GM23338 (cell line): ENCODE measurements around the gene NUBPL. TPM values are rescaled to one million over a fixed set of nuclear protein-coding genes. Genes with fewer than 3 reads are reported as not detected.

Experiments
- ATAC-seq: fragments of 200-7000 bp; cut with Tn5 transposase; 3 replicates; pipeline ENCODE4 v1.9.1; 2020
- DNase-seq: peaks from one replicate; pipeline ENCODE4 v3.0.0-alpha.2; 2015; ENCODE audit warnings: low spot score
- H2AFZ ChIP-seq: fragments of 200-600 bp; sonication (generic); 2 replicates; pipeline ENCODE4 v1.8.0; 2016; ENCODE audit warnings: antibody characterized with exemption, mild to moderate bottlenecking, moderate library complexity
- H3F3A ChIP-seq: fragments of 200-600 bp; sonication (generic); replicated peaks from 2 replicates; pipeline ENCODE4 v1.8.0; 2017; ENCODE audit warnings: antibody characterized with exemption, mixed run types, low read depth
- H3K27ac ChIP-seq: fragments of 200-600 bp; sonication (generic); 2 replicates; pipeline ENCODE4 v1.6.1; 2016; ENCODE audit warnings: low read depth
- H3K27me3 ChIP-seq: fragments of 200-600 bp; sonication (generic); 2 replicates; pipeline ENCODE4 v1.8.0; 2016; ENCODE audit warnings: mild to moderate bottlenecking, mixed run types, moderate library complexity; ENCODE audit not compliant: insufficient read depth
- H3K36me3 ChIP-seq: fragments of 200-600 bp; sonication (generic); 2 replicates; pipeline ENCODE4 v1.8.0; 2016; ENCODE audit warnings: mild to moderate bottlenecking; ENCODE audit not compliant: insufficient read depth
- H3K4me1 ChIP-seq: fragments of 200-600 bp; sonication (generic); 2 replicates; pipeline ENCODE4 v1.8.0; 2016; ENCODE audit warnings: mild to moderate bottlenecking, moderate library complexity; ENCODE audit not compliant: insufficient read depth
- H3K4me2 ChIP-seq: fragments of 200-600 bp; sonication (generic); 2 replicates; pipeline ENCODE4 v1.7.1; 2017; ENCODE audit warnings: mixed run types
- H3K4me3 ChIP-seq: fragments of 200-600 bp; sonication (generic); 2 replicates; pipeline ENCODE4 v1.6.1; 2016; ENCODE audit warnings: mixed run types
- H3K79me2 ChIP-seq: fragments of 200-600 bp; sonication (generic); replicated peaks from 2 replicates; pipeline ENCODE4 v1.8.0; 2017; ENCODE audit warnings: mild to moderate bottlenecking; ENCODE audit not compliant: insufficient read depth
- H3K9me2 ChIP-seq: fragments of 200-600 bp; sonication (generic); 2 replicates; pipeline ENCODE4 v1.8.0; 2017; ENCODE audit not compliant: insufficient read depth
- H4K20me1 ChIP-seq: fragments of 200-600 bp; sonication (generic); replicated peaks from 2 replicates; pipeline ENCODE4 v1.8.0; 2017; ENCODE audit warnings: mild to moderate bottlenecking; ENCODE audit not compliant: insufficient read depth
- H3K27ac Mint-ChIP-seq: 2 replicates; pipeline ENCODE4 v1.8.0; 2020; ENCODE audit warnings: inconsistent platforms, mild to moderate bottlenecking, moderate library complexity, mixed read lengths
- H3K27me3 Mint-ChIP-seq: 3 replicates; pipeline ENCODE4 v1.8.0; 2022; ENCODE audit warnings: low read depth, mild to moderate bottlenecking, moderate library complexity, mixed read lengths, inconsistent platforms; ENCODE audit not compliant: insufficient read depth, poor library complexity
- H3K36me3 Mint-ChIP-seq: 3 replicates; pipeline ENCODE4 v1.8.0; 2021; ENCODE audit warnings: low read depth, mild to moderate bottlenecking, inconsistent platforms, moderate library complexity, mixed read lengths
- H3K4me1 Mint-ChIP-seq: 3 replicates; pipeline ENCODE4 v1.8.0; 2020; ENCODE audit warnings: mild to moderate bottlenecking, inconsistent platforms, mixed read lengths
- H3K4me3 Mint-ChIP-seq: 3 replicates; pipeline ENCODE4 v1.8.0; 2021; ENCODE audit warnings: moderate library complexity, mild to moderate bottlenecking, inconsistent platforms, mixed read lengths
- H3K9me3 Mint-ChIP-seq: 3 replicates; pipeline ENCODE4 v1.8.0; 2020; ENCODE audit warnings: moderate library complexity, mild to moderate bottlenecking, inconsistent platforms, mixed read lengths
- CREB1 ChIP-seq: fragments of 250-450 bp; sonication (Bioruptor Pico); IDR thresholded peaks from 2 replicates; pipeline ENCODE4 v1.5.0; 2020; ENCODE audit warnings: low read depth, mild to moderate bottlenecking, moderate library complexity
- EZH2 ChIP-seq: fragments of 200-600 bp; sonication (generic); IDR thresholded peaks from one replicate; pipeline ENCODE4 v1.8.0; 2017; ENCODE audit warnings: antibody characterized with exemption, mild to moderate bottlenecking, low read depth; ENCODE audit not compliant: unreplicated experiment
- JUNB ChIP-seq: IDR thresholded peaks from one replicate; pipeline ENCODE4 v1.6.1; 2016; ENCODE audit warnings: antibody characterized with exemption; ENCODE audit not compliant: unreplicated experiment
- NANOG ChIP-seq: IDR thresholded peaks from 2 replicates; pipeline ENCODE4 v1.6.1; 2016; ENCODE audit warnings: antibody characterized with exemption, borderline replicate concordance
- STAT1 ChIP-seq: IDR thresholded peaks from one replicate; pipeline ENCODE4 v1.6.1; 2016; ENCODE audit warnings: antibody characterized with exemption; ENCODE audit not compliant: unreplicated experiment
- ZNF114 ChIP-seq: fragments of 250-450 bp; sonication (Bioruptor Pico); IDR thresholded peaks from 2 replicates; pipeline ENCODE4 v1.5.0; 2020; ENCODE audit warnings: mild to moderate bottlenecking, moderate library complexity
- polyA plus RNA-seq: library from polyadenylated mRNA; unstranded; fragments of >200 nt; fragmentation: Nextera tagmentation; extraction: Ambion mirVana; gene quantifications from 2 replicates; pipeline ENCODE4 v1.2.1, GENCODE V29; 2016
- total RNA-seq: library from RNA; depleted of rRNA; stranded (reverse); fragments of >200 nt; shearing (Covaris generic); gene quantifications from 2 replicates; pipeline ENCODE4 v1.2.3, GENCODE V29; 2014
- TF ChIP-seq, protein P1 (sequence below), 2 experiments: fragments of 200-600 bp in 1 of 2; sonication (generic) in 1 of 2; conservative IDR thresholded peaks; 2 replicates each; pipeline versions ENCODE4 v1.5.1 to v1.6.1; 2016 to 2017; ENCODE audit warnings: antibody characterized with exemption in 2 of 2, low read depth in 2 of 2, mild to moderate bottlenecking in 2 of 2, moderate library complexity in 1 of 2
- TF ChIP-seq, protein P2 (sequence below): IDR thresholded peaks from 2 replicates; pipeline ENCODE4 v1.6.1; 2016; ENCODE audit warnings: antibody characterized with exemption
- TF ChIP-seq, protein P3 (sequence below): IDR thresholded peaks from one replicate; pipeline ENCODE4 v1.6.1; 2018; ENCODE audit warnings: antibody characterized with exemption; ENCODE audit not compliant: unreplicated experiment
- TF ChIP-seq, protein P4 (sequence below): fragments of 250-450 bp; sonication (Bioruptor Pico); IDR thresholded peaks from 2 replicates; pipeline ENCODE4 v1.5.0; 2020; ENCODE audit warnings: mild to moderate bottlenecking, moderate library complexity

Gene NUBPL
- total and polyA plus RNA-seq, 2 experiments from 2014 or later = 6.1 to 20.7 TPM

DNA sequence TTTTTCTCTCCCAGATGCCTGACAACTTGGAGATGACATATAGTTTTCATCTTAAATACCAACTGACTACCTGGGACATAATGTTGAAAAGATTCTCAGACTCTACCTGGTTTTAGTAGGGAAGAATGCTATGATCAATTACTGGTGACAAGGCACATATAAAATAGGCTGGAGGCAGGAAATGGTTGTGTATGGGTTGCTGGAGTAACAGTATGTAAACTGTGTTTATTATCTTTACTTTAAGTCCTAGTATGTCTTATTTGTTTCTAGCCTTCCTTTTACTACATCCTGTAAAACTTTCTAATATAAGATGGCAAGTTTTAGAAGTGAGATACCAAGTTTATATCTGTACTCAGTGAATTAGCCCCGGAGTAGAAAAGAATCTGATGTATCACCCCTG, 98.1 kb downstream of the NUBPL start (continued):
- TF ChIP-seq, protein P1, sequence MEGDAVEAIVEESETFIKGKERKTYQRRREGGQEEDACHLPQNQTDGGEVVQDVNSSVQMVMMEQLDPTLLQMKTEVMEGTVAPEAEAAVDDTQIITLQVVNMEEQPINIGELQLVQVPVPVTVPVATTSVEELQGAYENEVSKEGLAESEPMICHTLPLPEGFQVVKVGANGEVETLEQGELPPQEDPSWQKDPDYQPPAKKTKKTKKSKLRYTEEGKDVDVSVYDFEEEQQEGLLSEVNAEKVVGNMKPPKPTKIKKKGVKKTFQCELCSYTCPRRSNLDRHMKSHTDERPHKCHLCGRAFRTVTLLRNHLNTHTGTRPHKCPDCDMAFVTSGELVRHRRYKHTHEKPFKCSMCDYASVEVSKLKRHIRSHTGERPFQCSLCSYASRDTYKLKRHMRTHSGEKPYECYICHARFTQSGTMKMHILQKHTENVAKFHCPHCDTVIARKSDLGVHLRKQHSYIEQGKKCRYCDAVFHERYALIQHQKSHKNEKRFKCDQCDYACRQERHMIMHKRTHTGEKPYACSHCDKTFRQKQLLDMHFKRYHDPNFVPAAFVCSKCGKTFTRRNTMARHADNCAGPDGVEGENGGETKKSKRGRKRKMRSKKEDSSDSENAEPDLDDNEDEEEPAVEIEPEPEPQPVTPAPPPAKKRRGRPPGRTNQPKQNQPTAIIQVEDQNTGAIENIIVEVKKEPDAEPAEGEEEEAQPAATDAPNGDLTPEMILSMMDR (conservative IDR thresholded peaks at IDR 0.05; ENCODE audit: low read depth in 2 of 2) = no peak

DNA sequence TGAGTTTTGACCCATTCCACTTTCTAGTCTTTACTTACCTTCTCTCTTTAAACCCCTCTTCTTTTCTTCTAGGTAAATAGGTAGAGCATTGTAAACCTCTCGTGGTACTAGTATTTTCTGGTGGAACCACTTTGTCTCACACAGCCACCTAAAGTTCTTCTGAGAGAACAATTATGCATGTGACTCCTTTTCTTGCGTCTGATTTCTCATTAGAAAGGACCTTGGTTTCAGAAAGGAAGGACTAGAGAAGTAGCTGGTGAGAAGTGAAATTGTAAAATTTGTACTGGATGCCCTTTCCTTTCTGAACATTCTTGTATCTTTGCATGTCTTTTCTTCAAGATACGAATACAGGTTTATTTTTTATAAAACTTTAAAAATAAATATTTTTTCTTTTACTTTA, 99.0 kb downstream of the NUBPL start:
- Histone ChIP-seq H3K36me3 (0 out of 2 replicates have a peak, but pooled peaks cover 4% of the 10 kb centered on the region), H3F3A (no peaks in the 10 kb centered on the region), H3K27ac (no peak overlapping the region), H3K4me1 (no peaks in the 10 kb centered on the region), H4K20me1 (no peaks in the 10 kb centered on the region), H3K4me2 (no peak overlapping the region), H3K27me3 (no peaks in the 10 kb centered on the region), H2AFZ (no peak overlapping the region), H3K4me3 (no peak overlapping the region), H3K79me2 (no peaks in the 10 kb centered on the region), H3K9me2 (no peaks in the 10 kb centered on the region; the same call in 1 of the 2 replicates)
- Mint-ChIP-seq H3K36me3 (no peaks in the 10 kb centered on the region), H3K4me3 (no peak overlapping the region), H3K27me3 (peaks cover 2% of the 10 kb centered on the region), H3K9me3 (peaks cover 13% of the 10 kb centered on the region), H3K4me1 (no peaks in the 10 kb centered on the region), H3K27ac (no peak overlapping the region)
- DNase-seq (no peak), ATAC-seq (no peak)
- TF ChIP-seq, protein P2, sequence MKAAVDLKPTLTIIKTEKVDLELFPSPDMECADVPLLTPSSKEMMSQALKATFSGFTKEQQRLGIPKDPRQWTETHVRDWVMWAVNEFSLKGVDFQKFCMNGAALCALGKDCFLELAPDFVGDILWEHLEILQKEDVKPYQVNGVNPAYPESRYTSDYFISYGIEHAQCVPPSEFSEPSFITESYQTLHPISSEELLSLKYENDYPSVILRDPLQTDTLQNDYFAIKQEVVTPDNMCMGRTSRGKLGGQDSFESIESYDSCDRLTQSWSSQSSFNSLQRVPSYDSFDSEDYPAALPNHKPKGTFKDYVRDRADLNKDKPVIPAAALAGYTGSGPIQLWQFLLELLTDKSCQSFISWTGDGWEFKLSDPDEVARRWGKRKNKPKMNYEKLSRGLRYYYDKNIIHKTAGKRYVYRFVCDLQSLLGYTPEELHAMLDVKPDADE = no peak
- TF ChIP-seq NANOG = no peak
- TF ChIP-seq, protein P3, sequence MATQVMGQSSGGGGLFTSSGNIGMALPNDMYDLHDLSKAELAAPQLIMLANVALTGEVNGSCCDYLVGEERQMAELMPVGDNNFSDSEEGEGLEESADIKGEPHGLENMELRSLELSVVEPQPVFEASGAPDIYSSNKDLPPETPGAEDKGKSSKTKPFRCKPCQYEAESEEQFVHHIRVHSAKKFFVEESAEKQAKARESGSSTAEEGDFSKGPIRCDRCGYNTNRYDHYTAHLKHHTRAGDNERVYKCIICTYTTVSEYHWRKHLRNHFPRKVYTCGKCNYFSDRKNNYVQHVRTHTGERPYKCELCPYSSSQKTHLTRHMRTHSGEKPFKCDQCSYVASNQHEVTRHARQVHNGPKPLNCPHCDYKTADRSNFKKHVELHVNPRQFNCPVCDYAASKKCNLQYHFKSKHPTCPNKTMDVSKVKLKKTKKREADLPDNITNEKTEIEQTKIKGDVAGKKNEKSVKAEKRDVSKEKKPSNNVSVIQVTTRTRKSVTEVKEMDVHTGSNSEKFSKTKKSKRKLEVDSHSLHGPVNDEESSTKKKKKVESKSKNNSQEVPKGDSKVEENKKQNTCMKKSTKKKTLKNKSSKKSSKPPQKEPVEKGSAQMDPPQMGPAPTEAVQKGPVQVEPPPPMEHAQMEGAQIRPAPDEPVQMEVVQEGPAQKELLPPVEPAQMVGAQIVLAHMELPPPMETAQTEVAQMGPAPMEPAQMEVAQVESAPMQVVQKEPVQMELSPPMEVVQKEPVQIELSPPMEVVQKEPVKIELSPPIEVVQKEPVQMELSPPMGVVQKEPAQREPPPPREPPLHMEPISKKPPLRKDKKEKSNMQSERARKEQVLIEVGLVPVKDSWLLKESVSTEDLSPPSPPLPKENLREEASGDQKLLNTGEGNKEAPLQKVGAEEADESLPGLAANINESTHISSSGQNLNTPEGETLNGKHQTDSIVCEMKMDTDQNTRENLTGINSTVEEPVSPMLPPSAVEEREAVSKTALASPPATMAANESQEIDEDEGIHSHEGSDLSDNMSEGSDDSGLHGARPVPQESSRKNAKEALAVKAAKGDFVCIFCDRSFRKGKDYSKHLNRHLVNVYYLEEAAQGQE = no peak
- no peak for TF ChIP-seq CREB1 (CRISPR knock-in tag)
- TF ChIP-seq JUNB = no peak
- TF ChIP-seq, protein P4, sequence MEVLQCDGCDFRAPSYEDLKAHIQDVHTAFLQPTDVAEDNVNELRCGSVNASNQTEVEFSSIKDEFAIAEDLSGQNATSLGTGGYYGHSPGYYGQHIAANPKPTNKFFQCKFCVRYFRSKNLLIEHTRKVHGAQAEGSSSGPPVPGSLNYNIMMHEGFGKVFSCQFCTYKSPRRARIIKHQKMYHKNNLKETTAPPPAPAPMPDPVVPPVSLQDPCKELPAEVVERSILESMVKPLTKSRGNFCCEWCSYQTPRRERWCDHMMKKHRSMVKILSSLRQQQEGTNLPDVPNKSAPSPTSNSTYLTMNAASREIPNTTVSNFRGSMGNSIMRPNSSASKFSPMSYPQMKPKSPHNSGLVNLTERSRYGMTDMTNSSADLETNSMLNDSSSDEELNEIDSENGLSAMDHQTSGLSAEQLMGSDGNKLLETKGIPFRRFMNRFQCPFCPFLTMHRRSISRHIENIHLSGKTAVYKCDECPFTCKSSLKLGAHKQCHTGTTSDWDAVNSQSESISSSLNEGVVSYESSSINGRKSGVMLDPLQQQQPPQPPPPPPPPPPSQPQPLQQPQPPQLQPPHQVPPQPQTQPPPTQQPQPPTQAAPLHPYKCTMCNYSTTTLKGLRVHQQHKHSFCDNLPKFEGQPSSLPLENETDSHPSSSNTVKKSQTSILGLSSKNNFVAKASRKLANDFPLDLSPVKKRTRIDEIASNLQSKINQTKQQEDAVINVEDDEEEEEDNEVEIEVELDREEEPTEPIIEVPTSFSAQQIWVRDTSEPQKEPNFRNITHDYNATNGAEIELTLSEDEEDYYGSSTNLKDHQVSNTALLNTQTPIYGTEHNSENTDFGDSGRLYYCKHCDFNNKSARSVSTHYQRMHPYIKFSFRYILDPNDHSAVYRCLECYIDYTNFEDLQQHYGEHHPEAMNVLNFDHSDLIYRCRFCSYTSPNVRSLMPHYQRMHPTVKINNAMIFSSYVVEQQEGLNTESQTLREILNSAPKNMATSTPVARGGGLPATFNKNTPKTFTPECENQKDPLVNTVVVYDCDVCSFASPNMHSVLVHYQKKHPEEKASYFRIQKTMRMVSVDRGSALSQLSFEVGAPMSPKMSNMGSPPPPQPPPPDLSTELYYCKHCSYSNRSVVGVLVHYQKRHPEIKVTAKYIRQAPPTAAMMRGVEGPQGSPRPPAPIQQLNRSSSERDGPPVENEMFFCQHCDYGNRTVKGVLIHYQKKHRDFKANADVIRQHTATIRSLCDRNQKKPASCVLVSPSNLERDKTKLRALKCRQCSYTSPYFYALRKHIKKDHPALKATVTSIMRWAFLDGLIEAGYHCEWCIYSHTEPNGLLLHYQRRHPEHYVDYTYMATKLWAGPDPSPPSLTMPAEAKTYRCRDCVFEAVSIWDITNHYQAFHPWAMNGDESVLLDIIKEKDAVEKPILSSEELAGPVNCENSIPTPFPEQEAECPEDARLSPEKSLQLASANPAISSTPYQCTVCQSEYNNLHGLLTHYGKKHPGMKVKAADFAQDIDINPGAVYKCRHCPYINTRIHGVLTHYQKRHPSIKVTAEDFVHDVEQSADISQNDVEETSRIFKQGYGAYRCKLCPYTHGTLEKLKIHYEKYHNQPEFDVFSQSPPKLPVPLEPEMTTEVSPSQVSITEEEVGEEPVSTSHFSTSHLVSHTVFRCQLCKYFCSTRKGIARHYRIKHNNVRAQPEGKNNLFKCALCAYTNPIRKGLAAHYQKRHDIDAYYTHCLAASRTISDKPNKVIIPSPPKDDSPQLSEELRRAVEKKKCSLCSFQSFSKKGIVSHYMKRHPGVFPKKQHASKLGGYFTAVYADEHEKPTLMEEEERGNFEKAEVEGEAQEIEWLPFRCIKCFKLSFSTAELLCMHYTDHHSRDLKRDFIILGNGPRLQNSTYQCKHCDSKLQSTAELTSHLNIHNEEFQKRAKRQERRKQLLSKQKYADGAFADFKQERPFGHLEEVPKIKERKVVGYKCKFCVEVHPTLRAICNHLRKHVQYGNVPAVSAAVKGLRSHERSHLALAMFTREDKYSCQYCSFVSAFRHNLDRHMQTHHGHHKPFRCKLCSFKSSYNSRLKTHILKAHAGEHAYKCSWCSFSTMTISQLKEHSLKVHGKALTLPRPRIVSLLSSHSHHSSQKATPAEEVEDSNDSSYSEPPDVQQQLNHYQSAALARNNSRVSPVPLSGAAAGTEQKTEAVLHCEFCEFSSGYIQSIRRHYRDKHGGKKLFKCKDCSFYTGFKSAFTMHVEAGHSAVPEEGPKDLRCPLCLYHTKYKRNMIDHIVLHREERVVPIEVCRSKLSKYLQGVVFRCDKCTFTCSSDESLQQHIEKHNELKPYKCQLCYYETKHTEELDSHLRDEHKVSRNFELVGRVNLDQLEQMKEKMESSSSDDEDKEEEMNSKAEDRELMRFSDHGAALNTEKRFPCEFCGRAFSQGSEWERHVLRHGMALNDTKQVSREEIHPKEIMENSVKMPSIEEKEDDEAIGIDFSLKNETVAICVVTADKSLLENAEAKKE (CRISPR knock-in tag) = no peak
- TF ChIP-seq, protein P1 (conservative IDR thresholded peaks at IDR 0.05; ENCODE audit: low read depth in 2 of 2) = no peak
- no peak for TF ChIP-seq ZNF114 (CRISPR knock-in tag)
- no peak for TF ChIP-seq EZH2
- no peak for TF ChIP-seq STAT1
